ENCODE data around the gene ERC2.

DNA sequence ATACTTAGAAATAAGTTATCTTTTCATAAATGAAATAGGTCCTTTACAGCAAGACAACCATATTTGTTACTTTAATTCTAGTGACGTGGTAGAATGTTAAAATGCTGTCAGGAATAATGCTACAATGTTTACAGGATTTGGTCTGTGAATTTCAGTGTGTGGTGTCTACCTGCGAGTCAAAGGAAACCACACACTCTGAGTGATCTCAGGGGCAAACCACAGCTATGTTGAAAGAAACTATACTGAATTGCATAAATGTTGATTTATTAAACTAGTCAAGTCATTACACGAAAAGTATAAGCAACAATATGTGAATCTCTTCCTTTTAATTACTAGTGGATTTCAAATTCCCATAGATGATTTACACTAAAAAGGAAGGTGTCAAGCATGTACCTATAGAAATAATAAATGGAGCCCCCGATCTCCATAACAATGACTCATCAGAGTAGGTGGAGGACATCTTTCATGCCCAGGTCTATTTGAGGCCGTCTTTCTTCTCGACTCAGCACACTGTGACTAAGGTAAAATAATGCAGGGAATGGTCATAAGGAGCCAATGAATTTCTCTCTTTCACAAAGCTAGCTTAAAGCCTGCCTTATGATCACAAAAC, 463.0 kb downstream of the ERC2 start:
- TF ChIP-seq POLR2A (IDR thresholded peaks at IDR 0.05; ENCODE audit: low read depth, low read length) (no peak), TAF1 (IDR thresholded peaks at IDR 0.05; ENCODE audit: borderline replicate concordance, low read depth, low read length) (no peak), POLR2AphosphoS5 (IDR thresholded peaks at IDR 0.05; ENCODE audit: low read depth, low read length) (no peak)

Measured in GM12892 (cell line).